Measurements from ENCODE around the gene VWCE. TPM values are rescaled to one million over a fixed set of nuclear protein-coding genes. Genes with fewer than 3 reads are reported as not detected.

The VWCE gene
- total RNA-seq, 1 experiment from 2014 or later, result 20.6 TPM

DNA sequence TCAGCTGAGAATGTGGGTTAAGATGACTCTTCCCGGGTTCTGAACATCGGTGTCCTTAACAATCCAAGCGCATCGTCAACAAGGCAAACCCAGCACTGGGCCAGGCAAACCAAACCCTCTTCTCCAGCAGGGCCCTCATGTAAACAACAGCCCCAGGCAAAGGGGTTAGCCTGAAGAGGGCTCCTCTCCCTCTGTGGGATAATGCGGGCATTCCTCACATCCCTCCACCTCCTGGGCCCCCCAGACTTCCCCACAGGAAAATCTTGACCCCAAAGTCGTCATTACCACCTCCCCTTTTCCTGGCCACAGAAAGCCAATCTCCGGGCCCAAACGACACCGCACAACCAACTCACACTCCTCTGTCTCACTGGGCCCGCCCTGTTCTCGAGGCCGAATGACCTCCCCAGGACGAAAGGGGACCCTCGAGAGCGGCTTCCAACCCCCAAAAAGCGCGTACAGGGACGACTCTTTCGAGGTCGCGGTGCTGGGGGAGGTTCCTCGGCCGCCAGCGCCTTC lies 37.2 kb upstream of the VWCE start:
- no peak overlapping the region for H2BK20ac ChIP-seq (ENCODE audit: low read depth, low read length, poor library complexity, severe bottlenecking)
- no peaks in the 10 kb centered on the region for H3K79me1 ChIP-seq (ENCODE audit: insufficient read depth, low read depth, low read length, poor library complexity, severe bottlenecking)
- H2BK5ac ChIP-seq (ENCODE audit: insufficient read length, low read length), result no peak overlapping the region
- peaks cover 13% of the 10 kb centered on the region for H3K23me2 ChIP-seq (ENCODE audit: insufficient read length, low read depth, low read length, poor library complexity, severe bottlenecking)
- TF ChIP-seq, protein P1, sequence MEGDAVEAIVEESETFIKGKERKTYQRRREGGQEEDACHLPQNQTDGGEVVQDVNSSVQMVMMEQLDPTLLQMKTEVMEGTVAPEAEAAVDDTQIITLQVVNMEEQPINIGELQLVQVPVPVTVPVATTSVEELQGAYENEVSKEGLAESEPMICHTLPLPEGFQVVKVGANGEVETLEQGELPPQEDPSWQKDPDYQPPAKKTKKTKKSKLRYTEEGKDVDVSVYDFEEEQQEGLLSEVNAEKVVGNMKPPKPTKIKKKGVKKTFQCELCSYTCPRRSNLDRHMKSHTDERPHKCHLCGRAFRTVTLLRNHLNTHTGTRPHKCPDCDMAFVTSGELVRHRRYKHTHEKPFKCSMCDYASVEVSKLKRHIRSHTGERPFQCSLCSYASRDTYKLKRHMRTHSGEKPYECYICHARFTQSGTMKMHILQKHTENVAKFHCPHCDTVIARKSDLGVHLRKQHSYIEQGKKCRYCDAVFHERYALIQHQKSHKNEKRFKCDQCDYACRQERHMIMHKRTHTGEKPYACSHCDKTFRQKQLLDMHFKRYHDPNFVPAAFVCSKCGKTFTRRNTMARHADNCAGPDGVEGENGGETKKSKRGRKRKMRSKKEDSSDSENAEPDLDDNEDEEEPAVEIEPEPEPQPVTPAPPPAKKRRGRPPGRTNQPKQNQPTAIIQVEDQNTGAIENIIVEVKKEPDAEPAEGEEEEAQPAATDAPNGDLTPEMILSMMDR (conservative IDR thresholded peaks at IDR 0.05), result no peak
- no peaks in the 10 kb centered on the region for H3K9me3 ChIP-seq (ENCODE audit: control insufficient read depth, low read depth, low read length)
- peak overlapping the region; percentile 4 for H3K56ac ChIP-seq (ENCODE audit: insufficient read length, low read depth, low read length)
- H4K91ac ChIP-seq (ENCODE audit: insufficient read length, low read depth, low read length), result no peak overlapping the region
- no peak overlapping the region for H3K23ac ChIP-seq (ENCODE audit: insufficient read length, low read depth, low read length)
- Mint-ChIP-seq H3K4me1 (peaks cover 39 to 45% of the 10 kb centered on the region in 2 experiments), H3K4me3 (peak overlapping the region; percentile 95 to 98), H3K27ac (peak overlapping the region; percentile 75 to 97 (median 96)), H3K9me3 (no peaks in the 10 kb centered on the region), H3K27me3 (ENCODE audit: low read depth) (no peaks in the 10 kb centered on the region), H3K36me3 (ENCODE audit: insufficient read depth in 1 of 3, low read depth in 3 of 3) (peaks cover 25 to 39% (median 36%) of the 10 kb centered on the region in 3 experiments; a peak in 6 of 7 replicates)
- H3K4me1 ChIP-seq (ENCODE audit: insufficient read depth, low read length), result peaks cover 5% of the 10 kb centered on the region
- H2BK15ac ChIP-seq (ENCODE audit: low read depth, low read length), result no peak overlapping the region
- no peak overlapping the region for H2AFZ ChIP-seq (ENCODE audit: low read length)
- H4K20me1 ChIP-seq (ENCODE audit: control insufficient read depth, insufficient read depth, insufficient read length), result no peaks in the 10 kb centered on the region
- H4K8ac ChIP-seq (replicated peaks; ENCODE audit: insufficient read length, low read depth, low read length), result no peak overlapping the region
- no peak for DNase-seq
- peak overlapping the region; percentile 94 for H3K4me2 ChIP-seq (ENCODE audit: insufficient read depth, insufficient read length, low read length)
- no peak overlapping the region for H3K27ac ChIP-seq (ENCODE audit: insufficient read length, low read depth, low read length)
- WGBS (ENCODE audit: extremely low coverage, insufficient read length, low lambda C conversion rate), result no CpG with 5 or more reads among the region's 24 CpGs
- H3K27me3 ChIP-seq (ENCODE audit: insufficient read depth, low read length), result no peaks in the 10 kb centered on the region
- peaks cover 28% of the 10 kb centered on the region for H3K79me2 ChIP-seq (ENCODE audit: insufficient read depth, low read length)
- peak overlapping the region; percentile 24 for H4K5ac ChIP-seq (ENCODE audit: insufficient read length, low read depth, low read length)
- H3K18ac ChIP-seq (ENCODE audit: insufficient read length, low read depth, low read length), result peak overlapping the region; percentile 59
- H2AK5ac ChIP-seq (ENCODE audit: insufficient read length, low read length), result no peak overlapping the region
- H3K9ac ChIP-seq (ENCODE audit: extremely low read depth, insufficient read length, low read length), result peak overlapping the region; percentile 97
- H2BK12ac ChIP-seq (ENCODE audit: insufficient read length, low read depth, low read length), result no peak overlapping the region
- H2BK120ac ChIP-seq (ENCODE audit: low read depth, low read length, poor library complexity, severe bottlenecking), result no peak overlapping the region
- H3T11ph ChIP-seq (ENCODE audit: low read length), result no peak overlapping the region
- peak overlapping the region; percentile 8; the same call in 1 of the 2 replicates for H3K4ac ChIP-seq (ENCODE audit: low read depth, low read length)
- peak overlapping the region; percentile 85 for H3K14ac ChIP-seq (ENCODE audit: insufficient read depth, low read length)

All from H9 (cell line).